GM21576 (cell line): ENCODE results near the gene SHISA9.

ENCODE experiments used
- ATAC-seq: cut with Tn5 transposase; IDR thresholded peaks from one replicate; pipeline ENCODE4 v1.9.1; 2021; ENCODE audit warnings: mild to moderate bottlenecking, moderate library complexity; ENCODE audit not compliant: unreplicated experiment

The SHISA9 gene

DNA sequence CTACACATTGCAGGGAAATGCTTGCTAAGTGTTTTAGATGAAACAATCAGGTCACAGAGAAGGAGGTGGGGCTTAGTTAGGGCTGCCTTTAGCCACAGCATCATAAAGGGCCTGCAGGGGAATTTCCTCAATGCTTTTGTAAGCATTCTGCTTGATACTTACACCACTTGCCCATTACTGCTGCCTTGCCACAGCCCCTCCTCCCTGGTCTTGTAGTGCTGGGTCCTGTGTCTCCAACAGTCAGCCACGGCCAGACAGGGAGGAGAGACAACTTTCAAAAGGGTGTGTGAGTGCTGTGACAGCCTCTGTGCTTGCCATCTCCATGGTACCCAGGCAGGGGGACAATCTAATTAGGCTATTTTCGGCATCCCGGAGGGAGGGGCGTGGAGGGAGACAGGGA lies 111.2 kb downstream of the SHISA9 start:
- ATAC-seq = no peak

DNA sequence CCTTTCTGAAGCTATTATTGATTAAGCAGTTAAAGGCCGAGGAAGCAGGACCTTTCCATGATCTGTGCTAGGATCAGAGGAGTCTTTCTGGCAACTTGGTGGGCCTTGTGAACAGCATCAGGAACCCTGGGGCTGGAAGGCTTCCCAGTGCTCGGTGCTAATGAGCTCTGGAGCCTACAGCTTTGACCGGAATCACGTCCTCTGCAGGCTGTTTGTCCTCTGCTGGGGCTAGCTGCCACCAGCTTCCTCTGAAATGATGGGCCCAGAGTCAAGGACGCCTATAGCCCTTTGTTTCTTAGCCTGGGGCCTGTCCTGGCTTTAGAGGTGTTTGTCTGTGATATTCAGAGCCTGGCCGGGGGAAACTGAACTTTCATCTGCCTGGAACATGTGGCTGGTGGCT lies 111.6 kb downstream of the SHISA9 start:
- no peak for ATAC-seq

DNA sequence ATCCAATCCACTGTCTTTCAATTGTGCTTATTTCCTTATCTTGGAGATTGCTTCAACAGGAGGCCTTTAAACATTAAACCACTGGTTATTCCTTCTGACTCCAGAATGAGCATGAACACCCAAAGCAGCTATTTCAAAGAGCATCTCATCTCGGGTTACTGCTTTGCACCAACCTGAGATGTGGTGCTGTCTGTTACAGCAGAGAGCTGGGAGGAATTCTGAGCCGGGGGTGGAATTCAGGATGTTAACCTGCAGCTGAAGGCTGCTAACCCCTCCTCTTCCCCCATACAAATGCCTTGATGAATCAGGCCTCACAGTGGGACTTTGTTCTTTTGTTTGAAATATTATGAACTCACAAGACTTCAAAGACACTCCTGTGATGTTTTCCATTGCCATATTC lies 113.1 kb downstream of the SHISA9 start:
- no peak for ATAC-seq

DNA sequence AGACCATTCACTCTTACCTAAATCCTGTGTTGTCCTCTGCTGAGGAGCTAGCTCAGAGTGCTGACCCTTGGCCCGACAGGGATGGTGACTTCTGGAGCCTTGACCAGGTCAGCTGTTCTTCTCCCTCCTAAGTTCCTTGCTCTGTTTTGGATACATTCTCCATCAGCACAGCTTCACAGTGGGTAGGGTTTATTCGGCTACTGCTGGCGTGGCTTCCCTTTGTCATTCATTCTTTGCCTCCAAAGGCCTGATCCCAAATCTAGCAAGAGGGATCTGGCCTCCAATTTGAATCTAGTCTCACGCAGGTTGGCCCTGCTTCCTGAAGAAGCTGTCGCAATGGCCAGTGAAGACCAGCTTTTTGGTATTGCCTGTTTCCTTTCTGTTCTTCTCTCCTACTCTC lies 116.6 kb downstream of the SHISA9 start:
- no peak for ATAC-seq

DNA sequence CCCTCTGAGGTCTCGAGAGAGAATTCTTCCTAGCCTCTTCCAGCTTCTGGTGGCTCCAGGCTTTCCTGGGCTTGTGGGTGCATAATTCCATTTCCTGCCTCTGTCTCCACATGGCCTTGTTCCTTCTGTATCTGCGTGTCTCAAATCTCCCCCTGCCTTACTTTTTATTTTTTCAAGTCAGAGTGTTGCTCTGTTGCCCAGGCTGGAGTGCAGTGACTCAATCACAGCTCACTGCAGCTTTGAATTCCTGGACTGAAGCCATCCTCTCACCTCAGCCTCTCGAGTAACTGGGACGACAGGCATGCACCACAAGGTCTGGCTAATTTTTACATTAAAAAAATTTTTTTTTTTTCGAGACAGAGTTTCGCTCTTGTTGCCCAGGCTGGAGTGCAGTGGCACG lies 120.6 kb downstream of the SHISA9 start:
- ATAC-seq = no peak

DNA sequence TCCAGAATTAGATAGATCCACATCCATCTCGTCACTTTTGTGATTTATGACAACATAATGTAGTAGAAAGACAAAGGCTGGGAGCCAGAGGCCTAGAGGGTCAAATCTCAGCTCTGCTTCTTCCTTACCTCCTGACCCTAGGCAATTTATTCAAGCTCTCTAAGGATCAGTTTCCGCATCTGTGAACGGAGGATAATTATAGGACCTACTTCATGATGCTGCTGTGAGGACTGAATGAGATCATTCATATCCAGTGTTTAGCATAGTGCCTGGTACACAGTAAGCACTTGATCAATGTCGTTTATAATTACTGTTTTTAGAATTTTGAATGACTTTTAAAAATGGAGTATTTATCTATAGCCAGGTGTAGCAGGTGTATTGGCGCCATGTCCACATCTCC lies 128.4 kb downstream of the SHISA9 start:
- no peak for ATAC-seq

DNA sequence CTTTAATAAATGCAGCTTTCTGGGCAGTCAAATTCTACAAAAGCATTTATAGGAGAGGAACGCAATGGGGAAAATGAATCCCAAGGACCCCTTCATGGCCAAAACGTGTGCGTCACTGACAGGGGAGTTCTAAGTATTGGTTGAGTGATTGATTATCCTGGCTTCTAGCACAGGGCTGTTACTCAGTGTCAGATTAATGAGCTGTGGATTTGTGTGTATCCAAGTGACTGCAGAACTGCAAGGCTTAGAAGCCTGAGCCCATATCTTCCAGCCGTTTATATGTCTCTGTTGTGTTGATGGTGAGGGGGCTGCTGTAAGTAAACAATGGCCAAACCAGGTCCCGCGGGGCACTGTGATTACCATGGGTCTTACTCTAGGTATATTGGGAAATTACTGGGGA lies 129.4 kb downstream of the SHISA9 start:
- ATAC-seq = no peak

DNA sequence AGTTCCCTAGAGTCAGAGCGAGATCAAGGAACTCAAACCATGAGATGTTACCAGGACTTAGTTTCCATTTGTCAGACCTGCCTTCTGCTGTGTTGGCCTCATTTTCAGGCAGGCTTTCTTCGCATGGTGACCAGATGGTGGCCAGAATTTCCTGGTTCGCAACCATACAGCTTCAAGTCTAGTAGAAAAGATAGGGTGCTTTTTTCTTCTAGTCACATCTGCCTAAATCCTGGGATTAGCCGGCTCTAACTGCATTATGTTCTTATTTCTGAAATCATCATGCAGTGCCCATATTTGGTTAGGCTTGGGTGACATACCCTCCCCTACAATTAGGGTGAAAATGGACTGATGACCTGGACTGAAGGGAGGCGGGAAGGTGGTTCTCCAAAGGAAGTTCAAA lies 131.5 kb downstream of the SHISA9 start:
- ATAC-seq = no peak

DNA sequence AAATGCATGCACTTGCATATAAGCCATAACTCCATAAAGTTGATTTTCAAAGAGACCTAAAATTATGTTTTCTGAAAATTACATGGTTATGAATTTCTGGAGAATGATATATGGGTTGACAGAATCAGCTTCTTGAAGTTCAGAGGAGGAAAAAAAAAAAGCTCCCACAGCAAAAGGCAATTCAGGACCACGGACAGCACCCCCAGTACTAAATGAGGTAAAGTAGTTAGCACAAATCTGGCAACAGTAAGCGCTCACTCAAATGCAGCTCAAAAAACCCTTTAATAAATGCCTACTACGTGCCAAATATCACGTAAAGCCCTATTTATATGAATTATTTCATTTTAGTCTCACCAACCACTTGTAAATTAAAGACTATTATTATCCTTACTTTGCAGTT lies 135.2 kb downstream of the SHISA9 start:
- no peak for ATAC-seq

DNA sequence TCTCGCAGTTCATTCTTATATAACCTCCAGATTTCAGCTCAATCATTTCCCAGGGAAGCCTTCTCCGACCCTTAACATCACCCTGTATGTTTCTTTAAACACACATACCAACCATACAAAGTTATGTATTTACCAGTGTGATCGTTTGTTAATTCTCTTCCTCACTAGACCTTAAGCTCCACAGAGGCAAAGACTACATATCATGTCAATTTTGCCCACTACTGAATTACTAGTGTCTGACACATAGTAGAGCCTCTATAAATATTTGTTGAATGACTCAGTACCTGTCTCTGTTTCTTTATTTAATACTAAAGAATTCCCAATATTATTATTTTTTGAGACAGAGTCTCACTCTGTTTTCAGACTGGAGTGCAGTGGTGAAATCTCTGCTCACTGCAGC lies 137.2 kb downstream of the SHISA9 start:
- ATAC-seq = no peak

DNA sequence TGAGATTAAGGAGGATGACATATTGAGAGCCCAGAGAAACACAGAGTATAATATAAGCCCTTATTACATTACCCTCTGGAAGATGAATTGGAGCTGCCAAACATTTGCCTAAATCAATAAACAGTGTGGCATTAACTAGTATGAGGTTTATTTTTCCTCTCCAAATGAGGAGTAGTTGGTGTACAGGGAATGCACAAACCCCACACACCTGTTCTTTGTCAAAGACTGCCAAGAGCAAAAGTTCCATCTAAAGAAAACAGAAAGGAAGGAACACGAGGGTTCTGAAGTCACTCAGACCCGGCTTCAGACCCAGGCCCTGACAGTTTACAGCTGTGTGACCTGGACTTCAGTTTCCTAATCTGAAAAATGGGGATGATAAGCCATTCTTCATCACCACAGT lies 138.1 kb downstream of the SHISA9 start:
- ATAC-seq = no peak

DNA sequence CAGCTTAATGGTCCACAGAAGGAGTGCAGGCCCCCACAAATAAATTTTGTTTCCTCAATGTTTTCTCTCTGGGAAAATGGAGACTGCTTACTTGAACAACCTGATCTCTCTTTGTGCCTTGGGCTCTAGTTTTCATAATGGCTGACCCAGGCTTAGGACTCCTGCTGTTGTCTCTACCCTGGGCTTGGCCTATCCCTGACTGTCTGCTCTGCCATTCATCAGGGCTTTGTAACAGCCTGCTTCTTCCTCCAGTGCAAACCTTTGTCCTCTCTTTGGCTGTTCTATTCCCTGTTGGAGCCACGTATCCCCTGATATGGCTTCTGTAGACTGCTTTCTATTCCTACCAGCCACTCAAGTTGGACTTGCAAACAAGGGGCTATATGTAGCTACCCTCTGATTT lies 139.8 kb downstream of the SHISA9 start:
- no peak for ATAC-seq

DNA sequence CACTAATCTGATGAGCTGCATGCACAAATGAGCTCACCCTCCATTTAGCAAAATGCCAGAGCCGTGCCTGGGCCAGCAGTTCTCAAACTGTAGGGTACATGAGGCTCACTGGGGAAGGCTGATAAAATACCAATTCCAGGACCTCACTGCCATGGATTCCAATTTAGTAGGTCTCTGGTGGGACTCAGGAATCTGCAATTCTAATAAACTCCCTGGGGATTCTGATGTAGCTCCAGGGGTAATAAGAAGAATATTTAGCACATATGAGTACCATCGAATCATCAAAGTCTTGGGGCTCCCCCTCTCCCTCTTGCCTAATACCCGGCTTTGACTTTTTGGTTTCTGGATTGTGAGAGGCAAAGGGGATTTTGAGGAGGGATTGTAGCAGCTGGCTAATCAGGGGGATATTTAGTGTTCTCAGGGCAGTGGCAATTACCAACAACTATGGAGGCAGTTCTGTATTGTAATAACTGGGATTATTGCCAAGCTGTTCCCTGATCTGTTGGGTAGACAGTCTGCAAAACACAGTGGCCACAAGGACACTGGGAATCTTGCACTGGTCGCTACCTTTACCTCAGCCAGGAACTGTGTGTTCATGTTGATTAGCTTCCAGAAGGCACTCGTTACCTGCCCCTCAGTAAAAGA lies 140.4 kb downstream of the SHISA9 start:
- no peak for ATAC-seq

DNA sequence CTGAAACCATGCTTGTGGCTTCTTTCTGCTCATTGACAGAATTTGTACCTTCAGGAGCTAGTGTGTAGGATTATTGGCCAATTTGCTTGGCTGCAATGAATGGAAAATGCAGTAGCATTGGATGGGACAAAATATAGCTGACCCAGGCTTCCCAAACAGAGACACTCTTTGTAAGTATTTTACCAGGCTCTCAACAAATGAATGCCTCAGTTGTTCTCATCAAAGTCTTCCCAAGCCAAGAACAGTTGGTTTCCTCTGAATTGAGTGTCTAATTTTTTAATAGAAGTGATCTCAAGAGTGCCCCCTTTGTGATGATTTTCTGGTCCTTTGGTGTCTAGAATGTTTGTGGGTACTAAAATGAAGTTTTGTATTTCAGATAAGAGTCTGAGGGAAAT lies 140.9 kb downstream of the SHISA9 start:
- ATAC-seq = no peak

DNA sequence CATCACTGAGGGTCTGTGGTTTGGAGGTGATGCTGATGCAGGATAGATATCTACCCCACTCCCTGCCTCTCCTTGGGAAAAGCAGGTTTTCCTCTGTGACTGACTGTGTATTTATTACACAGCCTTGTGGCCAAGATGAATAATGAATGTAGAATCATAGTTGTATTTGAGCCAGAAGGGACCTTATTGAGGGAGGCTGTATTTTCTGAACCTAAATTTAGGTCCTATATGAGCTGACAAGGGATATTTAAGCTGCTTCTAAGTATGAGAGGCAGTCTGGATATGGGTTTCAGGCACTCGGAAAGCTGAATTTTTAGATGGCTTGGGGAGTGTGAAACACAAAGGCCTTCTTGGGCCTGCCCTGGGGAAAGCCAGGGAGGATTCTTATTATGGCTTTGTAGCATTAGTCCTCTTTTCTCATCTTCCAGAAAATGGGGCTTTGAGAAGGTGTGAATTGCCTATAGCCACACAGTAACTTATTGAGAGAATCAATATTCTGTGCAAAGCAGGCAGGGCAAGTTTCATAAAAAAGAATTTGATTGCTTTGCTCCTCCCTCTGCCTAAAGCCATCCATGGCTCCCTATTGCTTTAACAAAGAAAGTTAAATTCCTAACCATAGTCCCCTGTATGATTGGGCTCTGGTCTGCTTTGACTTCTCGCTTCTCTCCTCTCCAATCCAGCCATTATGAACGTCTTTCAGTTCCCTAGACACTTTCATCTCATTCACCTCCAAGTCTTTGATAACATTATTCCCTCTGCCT lies 144.8 kb downstream of the SHISA9 start:
- ATAC-seq = no peak

DNA sequence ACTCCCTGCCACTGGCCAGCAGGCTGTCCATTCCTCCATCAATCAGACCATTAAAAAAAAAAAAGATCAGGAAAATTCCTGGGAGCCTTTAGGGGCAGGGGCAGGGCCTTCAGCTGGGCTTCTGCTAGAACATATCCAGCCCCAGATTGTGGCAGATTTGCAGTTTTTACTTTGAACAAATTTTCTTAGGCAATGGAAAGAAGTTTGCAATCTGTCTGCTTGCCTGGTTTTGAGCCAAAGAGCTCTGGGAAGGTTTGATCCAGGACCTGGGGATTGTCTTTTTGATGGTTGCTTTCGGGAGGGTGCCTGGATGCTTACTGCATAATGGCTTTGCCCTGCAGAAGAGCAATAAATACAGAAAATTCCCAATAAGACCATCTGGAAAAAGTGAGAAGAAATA lies 145.9 kb downstream of the SHISA9 start:
- no peak for ATAC-seq

DNA sequence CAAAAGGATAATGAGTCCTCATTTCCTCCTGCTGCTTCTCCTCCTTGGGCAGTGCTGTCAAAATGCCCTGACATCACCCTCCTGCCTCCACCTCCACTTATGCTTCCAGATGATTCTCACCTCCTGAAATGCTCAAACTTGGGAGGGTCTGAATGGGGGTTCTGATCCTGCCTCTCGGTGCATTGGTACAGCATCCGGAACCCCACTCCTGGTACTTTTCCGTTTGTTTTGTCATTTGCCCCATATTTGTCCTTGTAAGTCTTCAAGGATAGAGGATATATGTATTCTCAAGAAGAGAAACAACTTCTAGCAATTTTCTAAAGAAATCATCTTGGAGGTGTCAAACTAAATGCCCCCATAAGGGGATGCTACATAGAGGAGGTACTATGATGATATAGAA lies 148.3 kb downstream of the SHISA9 start:
- no peak for ATAC-seq

DNA sequence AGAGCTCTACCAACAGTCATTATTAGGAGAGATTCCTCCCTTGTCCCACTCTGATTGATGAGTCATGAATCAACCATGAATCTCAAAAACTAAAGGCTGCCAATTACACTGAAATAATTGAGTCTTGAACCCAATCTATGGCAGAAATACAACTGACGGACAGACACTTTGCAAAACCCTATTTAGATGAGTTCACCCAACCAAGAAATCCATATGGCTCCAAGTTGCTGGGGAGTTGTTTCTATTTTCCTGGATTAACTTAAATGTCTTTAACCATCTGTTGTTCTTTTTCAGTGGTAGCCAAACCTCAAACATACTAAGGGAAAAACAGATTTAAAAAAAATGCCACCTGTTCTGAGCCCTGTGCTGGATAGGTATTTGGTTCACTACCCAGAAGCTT lies 151.0 kb downstream of the SHISA9 start:
- ATAC-seq = no peak

DNA sequence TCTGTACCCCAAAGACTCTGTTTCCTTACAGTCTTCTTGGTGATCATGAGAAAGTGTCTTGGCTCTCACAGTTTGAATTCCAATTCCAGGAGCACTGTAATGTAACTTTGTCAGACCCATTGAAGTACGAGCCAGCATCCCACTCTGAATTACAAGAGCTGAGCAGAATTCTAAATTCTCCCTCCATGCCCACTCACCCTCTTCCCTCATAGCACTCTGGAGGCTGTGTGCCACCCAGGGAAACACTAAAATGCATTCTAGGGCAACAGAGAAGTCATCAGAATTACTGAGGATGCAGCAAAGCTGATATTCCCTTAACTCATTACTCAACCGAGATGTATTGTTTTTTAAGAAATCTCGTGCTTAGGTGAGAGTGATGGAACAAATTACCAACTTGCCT lies 154.1 kb downstream of the SHISA9 start:
- no peak for ATAC-seq

DNA sequence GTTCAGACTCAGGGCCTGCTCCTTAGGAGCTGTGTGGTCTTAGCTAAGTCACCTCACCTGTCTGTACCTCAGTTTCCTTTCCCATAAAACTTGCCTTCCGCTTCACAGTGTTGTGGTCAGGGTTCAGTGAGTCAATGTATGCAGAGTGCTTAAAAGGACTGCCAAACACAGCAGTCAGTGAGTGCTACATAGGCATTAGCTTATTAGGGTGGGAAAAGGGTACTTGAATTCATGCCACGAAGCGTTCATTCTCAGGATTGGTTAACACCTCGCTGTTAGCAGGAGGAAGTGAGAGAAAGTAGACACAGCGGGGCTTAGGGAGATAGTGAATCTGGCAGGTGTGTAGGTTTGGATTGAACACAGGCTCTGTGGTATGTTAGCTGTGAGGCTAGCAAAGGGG lies 155.2 kb downstream of the SHISA9 start:
- no peak for ATAC-seq

DNA sequence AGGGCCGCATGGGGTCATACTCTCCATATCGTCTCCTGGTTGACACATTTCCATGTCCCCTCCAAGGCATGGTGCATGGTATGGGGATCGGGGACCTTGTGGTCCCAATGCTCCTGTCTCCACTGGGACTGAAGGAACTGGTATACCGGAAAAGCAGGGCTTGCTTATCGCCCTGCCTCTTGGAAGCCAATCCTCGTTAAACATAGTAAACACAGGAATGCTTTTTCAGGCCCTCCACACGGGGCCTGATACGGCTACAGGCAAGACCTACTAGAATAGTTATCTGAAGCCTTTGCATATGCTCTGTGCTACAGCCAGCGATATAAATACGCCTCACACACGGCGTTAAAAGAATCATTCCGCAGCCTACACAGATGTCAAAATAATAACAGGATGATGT lies 159.5 kb downstream of the SHISA9 start:
- ATAC-seq = no peak

DNA sequence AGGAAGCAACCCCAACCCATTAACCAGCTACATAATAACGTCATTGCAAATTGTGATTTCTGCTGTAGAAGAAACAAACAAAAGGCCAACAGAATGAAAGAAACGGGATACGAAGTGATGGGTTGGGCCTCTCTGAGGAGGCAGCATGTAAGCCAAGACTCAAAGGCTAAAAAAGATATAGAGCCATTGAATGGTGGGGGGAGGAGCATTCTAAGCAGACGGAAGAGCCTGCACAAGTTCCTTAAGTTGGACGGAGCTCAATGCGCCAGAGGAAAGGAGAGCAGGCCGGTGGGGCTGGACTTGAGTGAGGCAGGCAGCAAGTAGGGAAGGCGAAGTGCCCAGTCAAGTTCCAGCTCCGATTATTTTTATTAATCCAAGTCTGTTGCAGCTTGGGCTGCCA lies 160.3 kb downstream of the SHISA9 start:
- no peak for ATAC-seq

DNA sequence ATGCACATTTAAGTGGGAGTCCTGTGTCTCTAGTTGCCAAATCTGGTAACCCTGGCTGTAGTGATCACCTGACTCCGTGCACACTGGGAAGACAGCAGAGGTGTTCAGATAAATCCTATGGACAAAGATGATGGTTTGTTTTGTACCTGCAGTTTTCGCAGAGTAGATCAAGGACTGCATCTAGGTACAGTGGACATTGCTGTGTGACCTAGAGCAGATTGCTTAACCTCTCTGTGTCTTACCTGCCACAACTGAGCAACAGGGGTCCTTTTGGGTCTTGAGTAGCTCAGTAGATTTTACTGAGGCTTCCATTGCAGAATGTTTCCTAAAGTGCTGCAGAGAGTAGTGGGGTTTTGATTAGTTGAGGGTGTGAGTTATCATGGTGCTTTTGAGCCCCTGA lies 160.8 kb downstream of the SHISA9 start:
- no peak for ATAC-seq
